ENCODE measurements around the gene UNC5A. TPM values are rescaled to one million over a fixed set of nuclear protein-coding genes. Genes with fewer than 3 reads are reported as not detected.

UNC5A gene
- total RNA-seq, 1 donor from 2014 or later, result 2.8 TPM

DNA sequence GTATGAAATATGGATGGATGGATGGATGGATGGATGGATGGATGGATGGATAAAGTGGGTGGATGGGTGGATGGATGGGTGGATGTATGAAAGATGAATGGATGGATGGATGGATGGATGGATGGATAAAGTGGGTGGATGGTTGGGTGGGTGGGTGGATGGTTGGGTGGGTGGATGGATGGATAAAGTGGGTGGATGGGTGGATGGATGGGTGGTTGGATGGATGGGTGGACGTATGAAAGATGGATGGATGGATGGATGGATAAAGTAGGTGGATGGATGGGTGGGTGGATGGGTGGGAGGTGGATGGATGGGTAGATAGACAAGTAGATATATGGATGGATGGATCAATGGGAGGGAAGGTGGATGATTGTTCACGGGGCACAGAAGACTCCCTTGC is 19.0 kb downstream of the UNC5A start:
- H3K27me3 Mint-ChIP-seq, result peaks cover 18% of the 10 kb centered on the region
- H3K4me3 Mint-ChIP-seq (ENCODE audit: low read depth), result no peak overlapping the region
- H3K27ac Mint-ChIP-seq, result no peak overlapping the region
- no peaks in the 10 kb centered on the region for H3K4me1 Mint-ChIP-seq (ENCODE audit: low read depth)
- no peaks in the 10 kb centered on the region for H3K36me3 Mint-ChIP-seq (ENCODE audit: insufficient read depth)
- no peak for TF ChIP-seq CTCF (IDR thresholded peaks at IDR 0.05; ENCODE audit: unreplicated experiment)
- no peaks in the 10 kb centered on the region for H3K9me3 Mint-ChIP-seq (ENCODE audit: low read depth)
- no peak for DNase-seq (ENCODE audit: low spot score, unreplicated experiment)

GRCh38 chr5:176830422-176830994 is 20.1 kb downstream of the UNC5A start:
- no peak for TF ChIP-seq CTCF (IDR thresholded peaks at IDR 0.05; ENCODE audit: unreplicated experiment)
- no peak overlapping the region for H3K4me3 Mint-ChIP-seq (ENCODE audit: low read depth)
- H3K27ac Mint-ChIP-seq, result no peak overlapping the region
- DNase-seq (ENCODE audit: low spot score, unreplicated experiment), result no peak
- H3K36me3 Mint-ChIP-seq (ENCODE audit: insufficient read depth), result no peaks in the 10 kb centered on the region
- no peaks in the 10 kb centered on the region for H3K9me3 Mint-ChIP-seq (ENCODE audit: low read depth)
- no peaks in the 10 kb centered on the region for H3K4me1 Mint-ChIP-seq (ENCODE audit: low read depth)
- peaks cover 19% of the 10 kb centered on the region for H3K27me3 Mint-ChIP-seq

DNA sequence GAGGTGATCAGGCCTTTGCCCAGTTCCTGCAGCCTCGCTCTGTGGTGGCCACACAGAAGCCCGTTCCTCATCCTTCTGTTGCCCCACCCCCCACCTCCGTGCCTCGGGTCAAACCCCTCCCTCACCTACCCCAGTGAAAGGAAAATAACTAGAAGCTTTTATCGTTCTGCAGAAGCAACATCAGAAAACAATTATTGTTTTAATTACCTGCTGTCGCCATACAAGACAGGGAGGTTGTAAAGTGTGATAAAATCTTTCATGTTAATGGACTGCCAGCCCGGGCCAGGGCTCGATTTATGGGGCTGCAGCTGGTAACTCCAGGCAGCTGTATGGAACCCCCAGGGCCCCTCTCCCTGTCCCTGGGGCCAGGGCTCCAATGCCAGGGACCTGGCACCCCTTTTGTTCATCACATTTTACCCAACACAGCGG is 20.6 kb downstream of the UNC5A start:
- DNase-seq (ENCODE audit: low spot score, unreplicated experiment), result no peak
- Mint-ChIP-seq H3K27me3 (peaks cover 20% of the 10 kb centered on the region), H3K4me1 (ENCODE audit: low read depth) (no peaks in the 10 kb centered on the region), H3K36me3 (ENCODE audit: insufficient read depth) (no peaks in the 10 kb centered on the region), H3K9me3 (ENCODE audit: low read depth) (no peaks in the 10 kb centered on the region), H3K27ac (no peak overlapping the region), H3K4me3 (ENCODE audit: low read depth) (no peak overlapping the region)
- TF ChIP-seq CTCF (IDR thresholded peaks at IDR 0.05; ENCODE audit: unreplicated experiment), result no peak

GRCh38 chr5:176831425-176831824 is 21.1 kb downstream of the UNC5A start:
- DNase-seq (ENCODE audit: low spot score, unreplicated experiment), result no peak
- H3K4me1 Mint-ChIP-seq (ENCODE audit: low read depth), result no peaks in the 10 kb centered on the region
- H3K27ac Mint-ChIP-seq, result no peak overlapping the region
- TF ChIP-seq CTCF (IDR thresholded peaks at IDR 0.05; ENCODE audit: unreplicated experiment), result no peak
- no peak overlapping the region for H3K4me3 Mint-ChIP-seq (ENCODE audit: low read depth)
- H3K9me3 Mint-ChIP-seq (ENCODE audit: low read depth), result no peaks in the 10 kb centered on the region
- peaks cover 24% of the 10 kb centered on the region for H3K27me3 Mint-ChIP-seq
- no peaks in the 10 kb centered on the region for H3K36me3 Mint-ChIP-seq (ENCODE audit: insufficient read depth)

DNA sequence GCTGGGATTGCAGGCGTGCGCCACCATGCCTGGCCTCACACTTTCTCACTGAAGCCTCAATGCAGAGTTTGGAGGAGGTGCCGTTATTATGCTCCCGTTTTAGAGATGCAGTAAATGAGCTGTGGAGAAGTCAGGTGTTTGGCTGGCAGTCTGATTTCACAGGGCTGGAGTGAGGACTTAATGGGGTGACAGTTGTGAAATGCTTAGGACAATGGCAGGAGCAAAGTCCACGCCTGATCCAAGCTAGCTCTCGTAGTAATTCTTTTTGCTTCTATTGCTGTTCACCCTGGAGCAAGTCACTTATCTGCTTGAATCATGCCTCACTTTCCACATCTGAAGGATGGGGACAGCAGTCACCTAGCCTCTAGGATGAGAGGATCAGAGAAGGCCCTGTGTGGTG is 21.8 kb downstream of the UNC5A start:
- Mint-ChIP-seq H3K4me1 (ENCODE audit: low read depth) (no peaks in the 10 kb centered on the region), H3K27me3 (peaks cover 25% of the 10 kb centered on the region), H3K36me3 (ENCODE audit: insufficient read depth) (no peaks in the 10 kb centered on the region), H3K4me3 (ENCODE audit: low read depth) (no peak overlapping the region), H3K27ac (no peak overlapping the region), H3K9me3 (ENCODE audit: low read depth) (no peaks in the 10 kb centered on the region)
- no peak for DNase-seq (ENCODE audit: low spot score, unreplicated experiment)
- TF ChIP-seq CTCF (IDR thresholded peaks at IDR 0.05; ENCODE audit: unreplicated experiment), result no peak

All from progenitor cell of endocrine pancreas (in vitro differentiated cells).